Stimulated activated CD8-positive, alpha-beta memory T cell treated with anti-CD3 and anti-CD28 coated beads, Interleukin-4, amount 100 ng/mL, for 48 hours (primary cell): ENCODE results near the gene SLX9.

Experiments used
- DNase-seq: peaks from one replicate; pipeline ENCODE4 v3.0.0-alpha.2; 2020

Gene SLX9

DNA sequence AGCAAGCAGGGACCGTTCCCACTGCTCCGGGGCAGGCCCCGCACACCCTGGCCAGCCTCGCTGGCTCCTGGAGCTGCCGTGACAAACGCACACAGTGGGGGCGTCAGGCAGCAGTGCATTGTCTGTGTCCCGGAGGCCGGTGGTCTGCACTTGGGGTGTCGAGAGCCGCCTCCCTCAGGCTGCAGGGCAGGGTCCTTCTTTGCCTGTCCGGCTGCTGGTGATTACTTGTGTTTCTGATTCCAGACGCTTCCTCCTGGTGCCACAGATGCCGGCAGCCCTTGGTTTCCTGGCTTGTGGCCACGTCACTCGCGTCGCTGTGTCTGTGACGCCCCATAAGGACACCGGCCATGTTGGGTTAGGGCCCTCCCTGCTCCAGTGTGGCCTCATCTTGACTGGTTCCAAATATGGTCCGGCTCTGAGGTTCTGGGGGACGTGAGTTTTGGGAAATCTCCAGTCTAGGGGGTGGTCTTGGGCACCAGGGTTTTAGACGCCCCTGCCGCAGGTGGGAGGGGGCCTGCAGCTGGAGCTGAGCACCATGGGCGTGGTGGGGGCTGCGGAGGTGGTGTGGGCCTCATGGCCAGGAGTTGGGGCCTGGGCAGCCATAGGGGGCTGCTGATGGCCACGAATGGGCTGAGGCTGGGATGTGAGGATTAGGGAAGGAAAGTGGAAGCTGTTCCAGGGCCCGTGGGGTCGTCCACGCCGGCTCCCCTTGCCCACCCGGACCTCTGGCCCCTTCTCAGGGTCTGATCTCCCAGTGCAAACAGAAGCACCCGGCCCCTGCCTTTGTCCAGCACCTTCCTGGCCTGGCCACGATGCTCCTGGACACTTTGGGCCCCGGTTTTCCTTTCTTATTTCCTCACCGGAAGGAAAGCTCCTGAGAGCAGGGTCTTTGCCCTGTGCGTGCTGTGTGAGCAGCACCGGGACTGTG is 41.0 kb downstream of the SLX9 start:
- DNase-seq, result no peak

DNA sequence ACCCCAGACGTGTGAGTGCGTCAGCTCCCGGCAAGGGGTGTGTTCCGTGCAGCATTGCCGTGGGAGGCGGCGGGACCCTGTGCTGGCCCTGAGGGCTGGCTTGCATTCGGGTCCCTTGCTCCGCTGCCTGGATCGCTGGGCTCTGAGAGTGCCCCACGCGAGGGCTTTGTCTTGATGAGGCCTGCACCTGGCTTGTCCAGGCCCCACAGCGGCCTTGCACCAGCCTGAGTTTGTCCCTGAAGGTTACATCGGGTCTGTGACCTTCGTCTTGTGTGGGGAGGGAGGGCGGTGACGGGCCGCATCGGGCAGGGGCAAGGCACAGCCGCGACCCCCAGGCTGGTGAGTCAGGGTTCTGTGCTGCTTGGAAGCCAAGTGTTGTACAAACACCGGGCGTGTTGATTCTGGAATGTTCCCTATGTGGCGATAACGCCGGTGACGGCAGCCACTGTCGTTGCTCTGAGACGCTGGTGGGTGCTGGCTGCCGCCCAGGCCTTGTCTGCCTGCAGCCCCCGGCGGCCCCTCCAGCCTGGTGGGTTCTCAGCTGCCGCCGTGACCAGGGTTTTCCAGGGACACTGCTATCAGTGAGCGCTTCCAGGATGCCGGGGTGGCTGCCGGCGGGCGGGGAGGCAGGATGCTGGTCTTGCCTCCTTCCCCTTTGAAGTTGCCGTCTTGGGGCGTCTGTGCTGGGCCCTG is 42.9 kb downstream of the SLX9 start:
- DNase-seq, result no peak

DNA sequence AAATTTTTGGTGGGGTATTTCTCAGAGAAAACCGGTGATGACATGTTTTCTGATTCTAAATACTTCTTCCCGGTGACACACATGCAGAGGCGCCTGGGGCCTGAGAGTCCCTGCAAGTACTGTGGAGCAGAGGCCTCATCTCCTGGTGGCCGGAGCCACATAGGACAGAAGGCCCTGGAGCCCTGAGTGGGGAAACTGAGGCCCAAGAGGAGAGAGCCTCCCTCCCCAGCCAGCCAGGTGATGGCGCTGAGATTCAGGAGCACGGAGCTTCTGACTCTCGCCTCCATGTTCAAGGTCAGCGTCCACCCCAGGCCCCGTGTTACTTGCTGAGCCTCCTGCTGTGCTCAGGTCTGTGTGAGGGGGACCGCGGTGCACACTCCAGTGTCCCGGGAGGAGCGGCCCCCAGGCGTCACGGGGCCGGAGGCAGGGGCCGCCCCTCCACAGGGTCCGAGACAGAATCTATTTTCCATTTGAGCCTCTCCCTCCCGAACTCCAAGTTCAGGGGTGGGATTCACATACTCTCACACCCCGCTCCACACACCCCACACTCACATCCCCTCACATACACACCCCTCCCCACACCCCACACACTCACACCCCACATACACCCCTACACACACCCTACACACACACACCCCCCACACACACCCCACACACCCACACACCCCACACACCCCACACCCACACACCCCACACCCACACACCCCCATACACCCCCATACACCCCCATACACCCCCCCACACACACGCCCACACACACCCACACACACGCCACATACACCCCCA is 43.8 kb downstream of the SLX9 start:
- DNase-seq, result no peak

DNA sequence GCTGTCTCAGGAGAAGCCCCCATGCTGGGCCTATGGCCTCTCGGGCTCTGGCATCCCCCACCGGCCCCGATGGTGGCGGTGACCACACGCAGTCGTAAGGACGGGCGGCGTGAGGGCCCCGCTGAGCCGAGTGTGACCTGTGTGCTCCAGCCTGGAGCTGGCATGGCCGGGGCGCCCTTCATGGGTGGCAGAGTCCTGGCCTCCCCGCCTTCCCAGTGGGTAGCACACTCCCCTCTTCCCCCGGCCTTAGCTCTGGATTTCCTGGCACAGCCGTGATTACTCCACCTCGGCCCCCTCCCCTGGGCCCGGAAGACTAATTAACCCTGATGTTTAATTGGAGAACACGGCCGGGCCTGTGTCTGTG is 44.6 kb downstream of the SLX9 start:
- no peak for DNase-seq

DNA sequence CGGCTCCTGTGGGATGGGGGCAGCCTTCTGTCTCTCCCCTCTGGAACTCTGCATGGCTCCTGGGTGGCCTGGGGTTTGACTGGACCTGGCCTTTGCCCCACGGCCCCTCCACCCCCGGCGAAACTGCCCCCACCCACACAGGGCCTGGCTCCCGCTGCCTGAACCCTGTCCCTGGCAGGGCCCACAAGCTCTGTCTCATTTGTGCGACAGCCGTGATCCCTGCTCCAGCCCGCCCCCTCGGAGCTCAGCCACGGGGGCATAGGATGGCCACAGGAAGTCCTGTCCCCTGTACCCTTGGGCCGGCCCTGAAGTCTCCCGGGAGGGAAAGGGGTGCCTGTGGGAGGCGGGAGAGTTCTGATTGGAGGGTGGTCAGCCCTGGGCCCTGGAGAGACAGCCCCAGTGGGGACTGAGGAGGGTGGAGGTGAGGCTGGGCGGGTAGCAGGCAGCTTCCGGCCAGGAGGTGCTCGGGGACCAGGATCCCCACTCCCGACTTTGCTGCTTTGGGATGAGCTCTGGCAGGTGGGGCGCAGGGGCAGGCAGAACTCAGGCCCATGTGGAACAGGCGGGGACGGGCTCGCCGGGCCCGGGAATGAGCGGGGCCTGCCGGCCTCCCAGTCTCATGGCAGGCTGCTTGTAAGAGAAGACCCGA is 45.1 kb downstream of the SLX9 start:
- DNase-seq, result no peak

DNA sequence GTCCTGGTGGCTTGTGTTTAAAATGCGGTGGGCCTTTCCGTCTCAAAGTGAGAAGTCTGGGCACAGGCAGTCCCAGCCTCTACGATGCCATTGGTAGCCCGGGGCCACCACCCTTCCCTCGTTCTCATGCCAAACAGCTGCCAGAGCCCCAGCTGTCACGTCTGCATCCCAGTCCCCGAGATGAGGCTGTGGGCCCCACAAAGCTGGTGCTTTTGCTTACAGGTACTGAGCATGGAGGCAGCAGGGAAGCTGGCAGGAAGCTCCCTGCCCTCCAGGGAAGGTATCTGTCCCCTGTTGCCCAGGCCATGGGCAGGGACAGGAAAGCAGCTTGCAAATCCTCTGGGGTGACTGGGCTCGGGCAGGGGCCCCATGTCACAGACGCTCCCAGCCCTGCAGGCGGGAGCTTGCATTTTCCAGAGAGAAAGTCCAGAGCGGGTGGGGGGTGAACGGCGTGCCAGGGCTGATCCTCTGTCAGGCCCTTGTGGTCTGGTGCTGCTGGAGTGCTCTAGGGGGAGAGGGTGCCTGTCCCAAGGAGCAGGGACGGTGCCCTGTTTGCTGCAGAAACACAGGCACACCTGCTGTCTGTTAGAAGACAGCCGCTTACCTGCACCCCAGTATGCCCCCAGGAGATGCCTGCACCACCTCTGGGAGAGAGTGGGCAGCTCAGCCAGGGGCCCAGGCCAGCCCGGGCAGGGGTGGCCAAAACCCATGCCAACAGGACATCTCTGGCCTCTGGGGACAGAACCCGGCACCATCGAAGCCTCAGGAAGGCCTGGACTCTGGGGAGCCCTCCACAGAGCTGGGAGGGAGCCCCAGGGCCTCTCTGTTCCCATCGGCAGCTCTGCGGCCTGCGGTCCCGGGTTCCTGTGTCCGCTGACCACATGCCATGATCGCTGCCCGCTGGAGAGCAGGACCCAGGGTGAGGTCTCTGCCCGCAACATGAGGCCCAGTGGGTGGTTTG is 45.9 kb downstream of the SLX9 start:
- DNase-seq, result no peak

DNA sequence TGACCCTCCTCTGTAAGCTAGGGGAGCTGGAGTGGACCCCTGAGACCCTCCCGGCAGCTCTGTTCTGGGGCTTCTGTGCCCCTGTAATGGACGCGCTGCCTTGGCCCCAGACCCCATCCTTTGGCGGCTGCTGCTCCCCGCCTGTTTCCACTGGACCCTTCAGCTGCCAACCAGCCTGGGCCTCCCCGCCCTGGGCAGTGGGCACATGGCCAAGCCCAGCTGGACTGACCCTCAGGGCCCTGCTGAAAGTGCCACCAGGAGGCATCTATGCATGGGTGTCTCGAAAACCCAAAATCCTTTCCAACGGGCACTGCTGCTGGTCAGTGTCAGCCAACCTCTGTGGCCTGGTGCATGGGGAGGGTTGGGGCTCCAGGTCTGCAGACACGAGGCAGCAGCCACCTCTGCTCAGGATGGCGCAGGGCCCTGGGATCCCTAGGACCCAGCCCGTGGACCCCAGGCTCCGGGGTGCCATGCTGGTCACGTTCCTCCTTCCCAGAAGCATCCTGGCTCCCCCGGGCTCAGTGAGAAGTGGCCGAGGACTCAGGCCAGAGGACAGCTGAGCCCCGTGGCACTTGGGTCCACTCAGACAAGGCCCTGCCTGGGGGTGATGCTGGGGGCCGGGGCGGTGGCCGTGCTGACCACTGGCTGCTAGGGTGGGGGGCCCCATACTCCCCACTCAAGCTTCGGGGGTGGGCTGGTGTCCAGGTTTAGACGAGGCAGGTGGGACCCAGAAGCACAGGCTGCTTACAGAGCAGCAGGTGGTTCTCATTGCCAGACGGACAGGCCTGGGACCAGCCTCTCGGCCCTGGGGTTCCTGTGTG is 46.9 kb downstream of the SLX9 start:
- DNase-seq, result no peak

DNA sequence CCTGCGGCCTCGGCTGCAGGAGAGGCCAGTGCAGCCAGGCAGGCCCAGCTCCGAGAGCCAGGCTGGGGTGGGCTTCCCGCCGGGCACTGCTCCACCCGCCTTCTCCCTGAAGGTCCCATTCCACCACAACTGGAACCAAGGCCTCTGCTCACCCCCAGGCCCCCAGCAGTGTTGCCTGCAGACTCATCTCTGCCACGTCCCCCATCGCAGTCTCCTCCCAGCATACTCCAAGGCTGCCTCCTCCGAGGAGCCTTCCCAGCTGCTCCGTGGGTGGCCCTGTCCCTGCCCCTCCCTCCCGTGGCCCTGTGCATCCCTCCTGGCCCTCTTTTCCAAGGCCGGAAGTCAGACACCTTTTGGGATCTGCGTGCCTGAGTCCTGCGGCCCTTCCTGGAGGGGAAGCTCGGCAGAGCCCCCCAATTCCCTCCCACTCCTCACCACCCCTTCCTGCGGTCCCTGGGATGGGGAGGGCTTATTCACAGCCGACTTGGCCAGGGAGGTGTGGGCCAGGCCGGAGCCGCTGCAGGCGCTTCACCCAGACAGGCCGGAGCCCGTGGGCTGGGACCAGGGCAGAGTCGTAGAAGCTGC is 47.6 kb downstream of the SLX9 start:
- DNase-seq, result no peak

DNA sequence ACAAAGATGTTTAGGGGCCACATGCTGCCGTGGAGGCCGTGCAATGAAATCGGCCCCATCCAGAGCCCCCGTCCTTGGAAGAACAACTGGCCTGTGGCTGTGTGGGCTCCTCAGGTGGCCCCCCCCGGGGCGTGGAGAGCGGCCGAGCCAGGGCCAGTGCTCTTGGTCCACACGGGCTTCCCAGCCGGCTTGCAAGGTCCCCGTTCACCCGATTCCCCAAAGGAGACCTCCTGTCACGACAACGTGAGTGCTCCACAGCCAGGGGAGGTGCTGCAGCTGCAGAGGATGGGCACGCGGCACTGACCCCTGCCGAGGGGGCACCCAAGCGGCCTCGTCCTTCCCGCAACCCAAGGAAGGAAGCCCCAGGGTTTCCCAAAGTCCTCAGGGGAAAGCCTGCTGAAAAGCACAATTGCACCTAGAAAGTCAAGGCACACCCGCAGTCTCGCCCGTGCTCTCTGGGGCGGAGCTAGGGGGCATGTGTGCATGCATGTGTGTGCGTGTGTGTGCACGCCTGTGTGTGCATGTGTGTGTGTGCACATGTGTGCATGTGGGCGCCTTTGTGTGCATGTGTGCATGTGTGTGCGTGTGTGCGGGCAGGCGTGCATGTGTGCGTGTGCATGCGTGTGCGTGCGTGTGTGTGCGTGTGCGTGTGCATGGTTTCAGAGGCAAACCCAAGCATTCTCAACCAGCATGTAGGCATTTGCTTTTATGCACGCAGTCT is 48.2 kb downstream of the SLX9 start:
- no peak for DNase-seq

DNA sequence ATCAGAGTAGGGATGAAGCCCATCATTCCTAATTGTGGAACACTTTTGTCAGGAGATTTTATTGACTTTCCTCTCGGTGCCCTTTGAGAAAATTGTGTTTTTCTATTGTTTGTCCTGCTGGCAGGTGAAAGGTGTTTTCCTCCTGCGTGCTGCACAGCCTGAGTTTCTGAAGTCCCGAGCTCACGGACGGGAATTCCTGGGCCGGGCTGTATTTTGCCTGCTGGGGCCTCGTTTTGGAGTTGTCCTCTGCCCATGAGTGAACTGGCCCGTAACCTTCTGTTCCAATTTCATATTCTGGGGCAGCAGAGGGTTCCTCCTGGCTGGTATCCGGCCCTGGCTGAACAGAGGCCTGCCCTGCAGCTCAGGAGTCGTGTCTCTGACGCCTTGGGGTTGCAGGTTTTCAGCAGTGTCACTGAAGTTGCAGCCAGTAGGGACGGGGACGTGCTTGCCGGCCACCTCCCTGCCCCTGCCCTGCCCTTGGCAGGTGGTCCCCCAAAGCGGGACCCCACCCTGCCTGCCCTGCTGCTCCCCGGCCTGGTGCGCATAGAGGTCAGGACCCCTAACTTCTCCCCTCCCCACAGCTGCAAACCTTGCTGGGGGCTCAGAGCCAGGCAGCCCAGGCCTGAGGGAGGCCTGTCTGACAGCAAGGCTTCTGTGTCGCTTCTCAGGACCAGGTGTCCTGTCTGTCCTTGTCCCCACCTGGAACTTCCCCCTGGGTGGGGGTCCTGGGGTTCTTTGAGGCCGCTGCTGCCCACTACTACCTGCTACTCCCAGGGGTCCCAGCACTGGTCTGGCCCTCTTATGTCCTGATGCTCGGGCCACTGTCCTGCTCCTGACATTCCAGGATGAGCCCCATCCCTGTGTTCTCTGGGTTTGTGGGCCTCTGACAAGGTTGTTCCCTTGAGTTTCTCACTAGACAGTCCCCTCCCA is 49.0 kb downstream of the SLX9 start:
- DNase-seq, result no peak

DNA sequence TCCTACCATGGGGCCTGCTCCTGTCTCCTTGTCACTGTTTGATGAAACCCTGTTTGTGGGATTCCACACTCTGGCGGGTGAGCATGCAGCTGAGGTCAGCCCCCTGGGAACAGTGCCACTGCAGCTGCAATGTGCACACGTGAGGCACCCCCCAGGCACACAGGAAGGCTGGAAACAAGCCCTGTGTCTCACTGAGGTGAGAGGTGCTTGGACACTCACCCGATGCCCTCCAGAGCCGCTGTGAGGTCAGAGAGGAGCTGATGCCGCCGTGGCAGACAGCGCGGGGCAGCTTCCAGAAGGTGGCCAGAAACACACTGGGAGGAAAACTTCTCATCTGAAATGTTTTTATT is 49.7 kb downstream of the SLX9 start:
- no peak for DNase-seq

DNA sequence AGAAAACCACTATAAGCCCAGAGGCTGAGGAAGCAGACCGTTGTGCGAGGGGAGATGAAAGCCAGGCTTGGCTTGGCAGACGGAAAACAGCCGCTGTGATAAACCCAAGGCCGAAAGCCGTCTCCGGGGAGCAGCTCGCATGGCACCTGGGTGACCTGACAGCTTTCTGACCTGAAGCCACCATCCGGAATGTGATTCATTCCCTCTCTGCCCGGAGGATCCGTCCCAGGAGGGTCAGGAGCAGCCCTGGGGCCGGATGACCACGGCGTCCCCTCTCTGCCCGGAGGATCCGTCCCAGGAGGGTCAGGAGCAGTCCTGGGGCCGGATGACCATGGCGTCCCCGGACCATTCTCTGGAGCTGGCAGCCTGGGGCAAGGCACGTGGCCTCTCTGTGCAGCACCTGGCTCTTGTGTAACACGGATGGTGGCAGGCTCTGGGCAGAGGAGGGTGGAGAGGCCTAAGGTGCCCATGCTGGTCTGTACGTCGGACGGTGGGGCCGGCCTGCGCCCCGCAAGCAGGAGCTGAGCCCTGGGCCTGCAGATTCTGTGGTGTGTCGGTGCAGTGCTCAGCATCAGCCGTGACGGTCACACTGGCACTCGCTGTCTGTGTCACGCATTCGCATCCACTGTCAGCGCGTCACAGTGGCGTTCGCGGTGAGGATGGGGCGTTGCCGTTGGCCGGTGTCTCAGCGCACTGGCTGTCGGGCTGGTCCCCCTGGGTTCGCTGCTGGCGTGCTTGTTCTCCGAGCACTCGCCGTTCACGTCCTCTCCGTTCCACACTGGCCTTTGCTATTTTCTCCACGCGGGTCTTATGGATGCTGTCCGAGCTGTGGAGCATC is 50.3 kb downstream of the SLX9 start:
- no peak for DNase-seq

DNA sequence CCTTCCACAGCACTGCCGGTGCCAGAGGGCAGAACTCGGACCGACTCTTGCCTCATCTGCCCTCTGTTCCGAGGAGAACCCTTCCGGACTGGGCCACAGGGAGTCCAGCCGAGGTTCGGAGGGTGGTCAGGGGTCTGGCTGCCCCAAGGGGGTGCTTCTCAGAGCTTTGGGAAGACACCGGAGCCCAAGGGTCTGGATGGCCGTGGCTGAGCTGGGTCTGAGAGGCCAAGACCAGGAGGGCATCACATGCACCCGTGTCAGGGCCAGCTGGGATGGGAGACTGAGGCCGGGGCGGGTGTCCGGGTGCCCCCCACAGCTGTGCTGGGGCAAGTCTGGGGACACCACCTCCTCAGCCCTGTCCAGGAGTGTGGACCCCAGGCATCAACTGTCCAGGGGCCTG is 51.1 kb downstream of the SLX9 start:
- DNase-seq, result no peak

DNA sequence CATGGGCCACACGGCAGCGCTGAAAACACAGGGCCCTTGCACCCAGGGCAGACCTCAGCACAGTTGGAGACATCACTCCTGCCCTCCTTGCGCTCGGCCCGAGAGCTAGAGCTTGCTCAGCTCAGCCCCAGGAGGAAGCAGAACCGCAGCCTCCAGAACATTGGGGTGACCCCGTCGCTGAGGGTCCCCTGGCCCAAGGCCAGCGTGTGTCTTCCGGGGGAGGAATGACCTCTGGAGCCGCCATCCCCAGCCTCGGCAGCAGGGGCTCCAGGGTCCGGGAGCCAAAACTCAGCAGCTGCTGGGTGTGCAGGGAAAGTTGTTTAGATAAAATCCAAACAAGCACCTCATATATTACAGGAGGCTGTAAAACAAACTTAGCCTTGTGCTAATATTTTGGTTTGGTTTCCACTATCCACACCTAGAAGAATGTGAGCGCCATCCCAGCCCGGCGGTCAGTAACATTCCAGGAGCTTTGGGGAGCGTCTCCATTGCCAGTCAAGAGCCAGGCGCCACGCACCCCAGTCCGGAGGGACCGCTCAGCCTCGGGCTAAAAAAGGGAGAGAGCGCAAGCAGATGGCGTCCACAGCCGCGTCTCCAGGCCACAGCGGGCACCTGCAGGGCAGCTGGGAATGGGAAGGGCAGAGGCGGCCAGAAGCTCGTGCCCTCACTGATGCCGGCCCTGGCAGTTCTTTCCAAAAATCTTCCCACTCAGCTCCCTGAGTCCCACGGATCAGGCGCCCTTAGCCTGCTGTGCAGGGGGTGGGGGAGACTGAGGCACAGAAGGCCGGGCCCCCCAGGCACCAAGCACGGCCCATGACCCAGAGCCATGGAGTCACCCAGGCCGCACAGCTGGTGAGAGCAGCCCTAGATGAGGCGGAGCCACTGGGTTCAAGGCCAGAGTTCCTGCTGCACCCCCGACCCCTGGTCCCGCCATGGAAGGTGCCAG is 52.0 kb downstream of the SLX9 start:
- no peak for DNase-seq

DNA sequence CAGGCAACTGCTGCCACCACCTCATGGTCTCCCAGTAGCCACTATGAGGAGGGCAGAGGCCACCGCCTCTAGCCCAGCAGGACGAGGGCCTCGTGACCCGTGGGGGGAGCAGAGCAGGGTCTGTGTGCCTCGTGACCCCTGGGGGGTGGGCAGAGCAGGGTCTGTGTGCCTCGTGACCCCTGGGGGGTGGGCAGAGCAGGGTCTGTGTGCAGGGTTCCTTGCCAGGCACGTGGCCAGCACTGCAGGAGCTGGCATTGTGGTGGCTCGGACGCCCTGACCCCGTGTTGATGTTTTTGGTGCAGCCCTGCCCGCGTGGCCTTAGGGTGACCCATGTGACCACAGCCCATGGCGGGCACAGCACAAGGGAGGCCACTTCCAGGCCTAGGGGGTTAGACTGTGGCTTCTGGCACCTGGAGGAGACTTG is 52.8 kb downstream of the SLX9 start:
- DNase-seq, result no peak

DNA sequence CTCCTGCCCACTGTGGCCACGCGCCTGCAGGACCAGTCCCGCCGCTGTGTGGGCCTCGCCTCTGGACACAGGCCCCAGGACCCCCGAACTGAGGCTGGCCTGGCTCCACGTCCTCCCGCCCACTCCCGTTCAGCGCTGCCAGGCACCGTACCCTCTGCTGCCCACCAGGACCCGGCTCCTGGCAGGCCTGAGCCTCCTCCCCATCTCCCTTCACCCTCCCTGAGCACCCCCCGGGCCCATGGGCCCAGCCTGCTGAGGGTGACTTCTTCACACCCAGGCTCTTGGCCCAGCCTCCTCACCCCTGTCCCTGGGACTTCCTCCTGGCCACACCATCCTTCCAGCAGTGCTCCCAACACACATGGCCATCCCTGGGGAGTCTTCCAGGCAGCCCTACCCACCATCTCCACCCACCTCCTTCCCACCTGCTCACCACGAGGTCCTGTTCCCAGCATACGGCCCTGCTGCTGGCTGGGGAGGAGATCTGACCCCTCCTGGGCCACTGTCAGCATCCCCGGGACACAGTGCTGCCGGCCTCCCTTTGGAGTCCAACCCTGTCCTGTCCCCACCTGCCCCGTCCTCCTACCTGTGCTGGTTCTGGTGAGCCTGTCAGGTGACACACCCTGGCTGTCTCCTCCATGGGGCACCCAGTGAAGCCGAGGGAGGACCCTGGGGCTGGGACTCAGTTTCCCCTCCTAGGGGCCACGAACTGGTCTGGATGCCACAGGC is 53.7 kb downstream of the SLX9 start:
- no peak for DNase-seq
